Brain pericyte (primary cell): ENCODE measurements around the gene ZNF726.
"Not testable (repeated sequence)": the region's sequence is repeated elsewhere in the genome, so short reads cannot be mapped to it uniquely, and the experiment has no call there.

ENCODE experiments used
- DNase-seq: peaks from one replicate; pipeline ENCODE4 v3.0.0-alpha.2; 2012; ENCODE audit warnings: low read depth, low spot score

Gene ZNF726

GRCh38 chr19:23943411-23943810 is 28.7 kb downstream of the ZNF726 start:
- no peak for DNase-seq

- no peak for DNase-seq
Measured at GRCh38 chr19:23946569-23946968, 31.9 kb downstream of the ZNF726 start.

GRCh38 chr19:23949611-23950010 is 34.9 kb downstream of the ZNF726 start:
- no peak for DNase-seq

GRCh38 chr19:23956051-23956450 is 41.4 kb downstream of the ZNF726 start:
- DNase-seq, result no peak

GRCh38 chr19:23957660-23958281 is 43.1 kb downstream of the ZNF726 start:
- no peak for DNase-seq

- not testable (repeated sequence) for DNase-seq
Measured at GRCh38 chr19:23963396-23963795, 48.7 kb downstream of the ZNF726 start.

GRCh38 chr19:23963881-23964280 is 49.2 kb downstream of the ZNF726 start:
- DNase-seq, result not testable (repeated sequence)

- not testable (repeated sequence) for DNase-seq
Measured at GRCh38 chr19:23964334-23964733, 49.6 kb downstream of the ZNF726 start.

GRCh38 chr19:23969630-23970029 is 54.9 kb downstream of the ZNF726 start:
- no peak for DNase-seq

GRCh38 chr19:23971598-23971997 is 56.9 kb downstream of the ZNF726 start:
- DNase-seq, result no peak

- no peak for DNase-seq
Measured at GRCh38 chr19:23972161-23972560, 57.5 kb downstream of the ZNF726 start.

GRCh38 chr19:23974941-23975340 is 60.3 kb downstream of the ZNF726 start:
- no peak for DNase-seq

- not testable (repeated sequence) for DNase-seq
Measured at GRCh38 chr19:23976631-23977030, 61.9 kb downstream of the ZNF726 start.

- not testable (repeated sequence) for DNase-seq
Measured at GRCh38 chr19:23977256-23977655, 62.6 kb downstream of the ZNF726 start.

GRCh38 chr19:23978068-23978467 is 63.4 kb downstream of the ZNF726 start:
- DNase-seq, result no peak

GRCh38 chr19:23980805-23981204 is 66.1 kb downstream of the ZNF726 start:
- no peak for DNase-seq

- DNase-seq, result no peak
Measured at GRCh38 chr19:23981863-23982262, 67.2 kb downstream of the ZNF726 start.

GRCh38 chr19:23983406-23983805 is 68.7 kb downstream of the ZNF726 start:
- DNase-seq, result no peak
